HCT116 (cell line): Measurements from ENCODE around the gene ATP2C1.

Source experiments
- CEBPB ChIP-seq: IDR thresholded peaks from 2 replicates; pipeline ENCODE4 v1.6.1; 2012; ENCODE audit warnings: low read depth
- CTCF ChIP-seq, 3 experiments: fragments of 200-600 bp in 1 of 3; sonication (generic) in 1 of 3; IDR thresholded peaks in 2 of 3; conservative IDR thresholded peaks in 1 of 3; 2 replicates each; pipeline ENCODE4 v1.5.1; 2012 to 2017; ENCODE audit warnings: low read depth in 2 of 3, low read length in 2 of 3, antibody characterized with exemption in 1 of 3, borderline replicate concordance in 1 of 3, control low read depth in 1 of 3, mild to moderate bottlenecking in 1 of 3, mixed read lengths in 1 of 3, mixed run types in 1 of 3, moderate library complexity in 1 of 3; ENCODE audit not compliant: insufficient read depth in 1 of 3
- EGR1 ChIP-seq: IDR thresholded peaks from 2 replicates; pipeline ENCODE4 v1.6.1; 2012; ENCODE audit warnings: low read depth
- EZH2 ChIP-seq: fragments of 200-600 bp; sonication (generic); IDR thresholded peaks from 2 replicates; pipeline ENCODE4 v1.6.1; 2017; ENCODE audit warnings: antibody characterized with exemption, mixed run types
- EZH2phosphoT487 ChIP-seq: fragments of 200-600 bp; IDR thresholded peaks from 2 replicates; pipeline ENCODE4 v1.6.1; 2018; ENCODE audit warnings: antibody characterized with exemption, borderline replicate concordance
- POLR2AphosphoS5 ChIP-seq: IDR thresholded peaks from 2 replicates; pipeline ENCODE4 v1.6.1; 2011; ENCODE audit warnings: mild to moderate bottlenecking, low read depth, low read length, moderate library complexity
- SIN3A ChIP-seq: IDR thresholded peaks from 2 replicates; pipeline ENCODE4 v1.6.1; 2012; ENCODE audit warnings: low read depth
- SRF ChIP-seq: IDR thresholded peaks from 2 replicates; pipeline ENCODE4 v1.6.1; 2012; ENCODE audit warnings: low read depth
- TCF7L2 ChIP-seq: IDR thresholded peaks from 2 replicates; pipeline ENCODE4 v1.7.0; 2011; ENCODE audit warnings: borderline replicate concordance, inconsistent platforms; ENCODE audit not compliant: insufficient read depth, insufficient read length; ENCODE audit errors: extremely low read depth
- YY1 ChIP-seq: IDR thresholded peaks from 2 replicates; pipeline ENCODE4 v1.6.1; 2011; ENCODE audit warnings: low read length, low read depth, moderate library complexity, mild to moderate bottlenecking; ENCODE audit not compliant: insufficient replicate concordance; ENCODE audit errors: extremely low read depth
- ZFX ChIP-seq: fragments of 450-650 bp; IDR thresholded peaks from 2 replicates; pipeline ENCODE4 v1.6.1; 2017
- TF ChIP-seq, protein P1 (sequence below): IDR thresholded peaks from 2 replicates; pipeline ENCODE4 v1.6.1; 2012; ENCODE audit warnings: low read depth
- TF ChIP-seq, protein P2 (sequence below): IDR thresholded peaks from 2 replicates; pipeline ENCODE4 v1.6.1; 2012
- TF ChIP-seq, protein P3 (sequence below): IDR thresholded peaks from 2 replicates; pipeline ENCODE4 v1.6.1; 2012

DNA sequence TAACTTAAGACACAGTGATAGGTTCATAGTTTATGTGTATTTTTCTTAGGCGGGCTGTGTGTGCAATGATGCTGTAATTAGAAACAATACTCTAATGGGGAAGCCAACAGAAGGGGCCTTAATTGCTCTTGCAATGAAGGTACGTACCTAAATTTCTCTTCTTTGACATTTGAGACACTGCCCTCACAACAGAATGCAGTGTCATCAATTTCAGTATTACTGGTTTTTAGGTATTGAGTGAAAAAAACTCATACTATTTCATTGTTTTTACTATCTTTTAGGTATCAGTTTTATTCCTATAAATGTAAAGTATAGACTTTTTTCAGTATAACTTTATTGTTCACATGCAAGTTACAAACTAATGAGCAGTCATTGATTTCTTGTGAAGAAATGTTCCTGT lies 73.4 kb downstream of the ATP2C1 start:
- TF ChIP-seq, protein P1, sequence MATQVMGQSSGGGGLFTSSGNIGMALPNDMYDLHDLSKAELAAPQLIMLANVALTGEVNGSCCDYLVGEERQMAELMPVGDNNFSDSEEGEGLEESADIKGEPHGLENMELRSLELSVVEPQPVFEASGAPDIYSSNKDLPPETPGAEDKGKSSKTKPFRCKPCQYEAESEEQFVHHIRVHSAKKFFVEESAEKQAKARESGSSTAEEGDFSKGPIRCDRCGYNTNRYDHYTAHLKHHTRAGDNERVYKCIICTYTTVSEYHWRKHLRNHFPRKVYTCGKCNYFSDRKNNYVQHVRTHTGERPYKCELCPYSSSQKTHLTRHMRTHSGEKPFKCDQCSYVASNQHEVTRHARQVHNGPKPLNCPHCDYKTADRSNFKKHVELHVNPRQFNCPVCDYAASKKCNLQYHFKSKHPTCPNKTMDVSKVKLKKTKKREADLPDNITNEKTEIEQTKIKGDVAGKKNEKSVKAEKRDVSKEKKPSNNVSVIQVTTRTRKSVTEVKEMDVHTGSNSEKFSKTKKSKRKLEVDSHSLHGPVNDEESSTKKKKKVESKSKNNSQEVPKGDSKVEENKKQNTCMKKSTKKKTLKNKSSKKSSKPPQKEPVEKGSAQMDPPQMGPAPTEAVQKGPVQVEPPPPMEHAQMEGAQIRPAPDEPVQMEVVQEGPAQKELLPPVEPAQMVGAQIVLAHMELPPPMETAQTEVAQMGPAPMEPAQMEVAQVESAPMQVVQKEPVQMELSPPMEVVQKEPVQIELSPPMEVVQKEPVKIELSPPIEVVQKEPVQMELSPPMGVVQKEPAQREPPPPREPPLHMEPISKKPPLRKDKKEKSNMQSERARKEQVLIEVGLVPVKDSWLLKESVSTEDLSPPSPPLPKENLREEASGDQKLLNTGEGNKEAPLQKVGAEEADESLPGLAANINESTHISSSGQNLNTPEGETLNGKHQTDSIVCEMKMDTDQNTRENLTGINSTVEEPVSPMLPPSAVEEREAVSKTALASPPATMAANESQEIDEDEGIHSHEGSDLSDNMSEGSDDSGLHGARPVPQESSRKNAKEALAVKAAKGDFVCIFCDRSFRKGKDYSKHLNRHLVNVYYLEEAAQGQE, result no peak
- TF ChIP-seq SIN3A (no peak), CTCF (IDR thresholded peaks at IDR 0.05 in 2 of 3, conservative IDR thresholded peaks at IDR 0.05 in 1 of 3; ENCODE audit: borderline replicate concordance in 1 of 3, insufficient read depth in 1 of 3, low read depth in 2 of 3, low read length in 2 of 3) (no peak), POLR2AphosphoS5 (no peak), EZH2 (no peak), EZH2phosphoT487 (no peak), SRF (no peak), ZFX (no peak), TCF7L2 (no peak), YY1 (no peak), CEBPB (no peak), EGR1 (no peak)
- TF ChIP-seq, protein P2, sequence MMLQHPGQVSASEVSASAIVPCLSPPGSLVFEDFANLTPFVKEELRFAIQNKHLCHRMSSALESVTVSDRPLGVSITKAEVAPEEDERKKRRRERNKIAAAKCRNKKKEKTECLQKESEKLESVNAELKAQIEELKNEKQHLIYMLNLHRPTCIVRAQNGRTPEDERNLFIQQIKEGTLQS, result no peak
- TF ChIP-seq, protein P3, sequence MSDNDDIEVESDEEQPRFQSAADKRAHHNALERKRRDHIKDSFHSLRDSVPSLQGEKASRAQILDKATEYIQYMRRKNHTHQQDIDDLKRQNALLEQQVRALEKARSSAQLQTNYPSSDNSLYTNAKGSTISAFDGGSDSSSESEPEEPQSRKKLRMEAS, result no peak
